ENCODE results near the gene KCTD16. TPM values are rescaled to one million over a fixed set of nuclear protein-coding genes. Genes with fewer than 3 reads are reported as not detected.

Gene KCTD16
- total RNA-seq, 1 donor from 2014 or later = 0.35 TPM

- DNase-seq (ENCODE audit: low spot score) = no peak
These were observed 37.3 kb downstream of the KCTD16 start for GRCh38 chr5:144207875-144208444.

GRCh38 chr5:144209361-144209760 is 38.7 kb downstream of the KCTD16 start:
- DNase-seq (ENCODE audit: low spot score) = no peak

GRCh38 chr5:144210655-144211054 is 40.0 kb downstream of the KCTD16 start:
- DNase-seq (ENCODE audit: low spot score) = no peak

GRCh38 chr5:144219869-144220268 is 49.2 kb downstream of the KCTD16 start:
- DNase-seq (ENCODE audit: low spot score) = no peak

GRCh38 chr5:144227363-144227999 is 56.8 kb downstream of the KCTD16 start:
- no peak for DNase-seq (ENCODE audit: low spot score)

GRCh38 chr5:144230806-144231205 is 60.1 kb downstream of the KCTD16 start:
- no peak for DNase-seq (ENCODE audit: low spot score)

- no peak for DNase-seq (ENCODE audit: low spot score)
These were observed 61.6 kb downstream of the KCTD16 start for GRCh38 chr5:144232285-144232684.

GRCh38 chr5:144236499-144236898 is 65.8 kb downstream of the KCTD16 start:
- DNase-seq (ENCODE audit: low spot score) = no peak

- no peak for DNase-seq (ENCODE audit: low spot score)
These were observed 67.2 kb downstream of the KCTD16 start for GRCh38 chr5:144237851-144238250.

GRCh38 chr5:144247131-144247530 is 76.5 kb downstream of the KCTD16 start:
- no peak for DNase-seq (ENCODE audit: low spot score)

GRCh38 chr5:144248015-144248414 is 77.3 kb downstream of the KCTD16 start:
- no peak for DNase-seq (ENCODE audit: low spot score)

GRCh38 chr5:144249755-144250464 is 79.2 kb downstream of the KCTD16 start:
- no peak for DNase-seq (ENCODE audit: low spot score)

GRCh38 chr5:144254552-144254951 is 83.9 kb downstream of the KCTD16 start:
- DNase-seq (ENCODE audit: low spot score) = no peak

- DNase-seq (ENCODE audit: low spot score) = no peak
These were observed 89.4 kb downstream of the KCTD16 start for GRCh38 chr5:144260121-144260520.

- no peak for DNase-seq (ENCODE audit: low spot score)
These were observed 95.1 kb downstream of the KCTD16 start for GRCh38 chr5:144265643-144266247.

GRCh38 chr5:144267961-144268513 is 97.4 kb downstream of the KCTD16 start:
- DNase-seq (ENCODE audit: low spot score) = no peak

- no peak for DNase-seq (ENCODE audit: low spot score)
These were observed 102.8 kb downstream of the KCTD16 start for GRCh38 chr5:144273232-144274027.

GRCh38 chr5:144275329-144275728 is 104.7 kb downstream of the KCTD16 start:
- no peak for DNase-seq (ENCODE audit: low spot score)

GRCh38 chr5:144276034-144276822 is 105.6 kb downstream of the KCTD16 start:
- DNase-seq (ENCODE audit: low spot score) = no peak

GRCh38 chr5:144281784-144282183 is 111.1 kb downstream of the KCTD16 start:
- DNase-seq (ENCODE audit: low spot score) = no peak

GRCh38 chr5:144284036-144284435 is 113.4 kb downstream of the KCTD16 start:
- DNase-seq (ENCODE audit: low spot score) = no peak
